ENCODE data around the gene APOL5.

APOL5 gene

GRCh38 chr22:35743326-35743860 lies 25.7 kb downstream of the APOL5 start:
- no peak for DNase-seq

GRCh38 chr22:35746248-35746647 lies 28.6 kb downstream of the APOL5 start:
- no peak for DNase-seq

- no peak for DNase-seq
These were observed 29.5 kb downstream of the APOL5 start for GRCh38 chr22:35746946-35747703.

- no peak for DNase-seq
These were observed 32.1 kb downstream of the APOL5 start for GRCh38 chr22:35749808-35750207.

GRCh38 chr22:35752006-35752862 lies 34.6 kb downstream of the APOL5 start:
- no peak for DNase-seq

- DNase-seq, result no peak
These were observed 35.2 kb downstream of the APOL5 start for GRCh38 chr22:35752863-35753189.

- no peak for DNase-seq
These were observed 37.1 kb downstream of the APOL5 start for GRCh38 chr22:35754761-35755160.

GRCh38 chr22:35756722-35757121 lies 39.0 kb downstream of the APOL5 start:
- no peak for DNase-seq

GRCh38 chr22:35758394-35758793 lies 40.7 kb downstream of the APOL5 start:
- no peak for DNase-seq

- DNase-seq, result no peak
These were observed 43.4 kb downstream of the APOL5 start for GRCh38 chr22:35761037-35761436.

- no peak for DNase-seq
These were observed 49.2 kb downstream of the APOL5 start for GRCh38 chr22:35766654-35767580.

GRCh38 chr22:35769974-35770373 lies 52.3 kb downstream of the APOL5 start:
- DNase-seq, result no peak

- DNase-seq, result no peak
These were observed 57.7 kb downstream of the APOL5 start for GRCh38 chr22:35775339-35775738.

GRCh38 chr22:35777335-35777975 lies 59.8 kb downstream of the APOL5 start:
- no peak for DNase-seq
